Amygdala (tissue), 56 donors: ENCODE data around the gene AHCYL2.
A peak's percentile ranks its signal among the peaks of the same experiment; 100 is the strongest.
"Not testable (repeated sequence)": the region's sequence is repeated elsewhere in the genome, so short reads cannot be mapped to it uniquely, and the experiment has no call there.

Experiments
- DNase-seq, 56 donors: peaks; one replicate each; lab custom pipeline; 2025; lab: John Stamatoyannopoulos, UW

Gene AHCYL2

DNA sequence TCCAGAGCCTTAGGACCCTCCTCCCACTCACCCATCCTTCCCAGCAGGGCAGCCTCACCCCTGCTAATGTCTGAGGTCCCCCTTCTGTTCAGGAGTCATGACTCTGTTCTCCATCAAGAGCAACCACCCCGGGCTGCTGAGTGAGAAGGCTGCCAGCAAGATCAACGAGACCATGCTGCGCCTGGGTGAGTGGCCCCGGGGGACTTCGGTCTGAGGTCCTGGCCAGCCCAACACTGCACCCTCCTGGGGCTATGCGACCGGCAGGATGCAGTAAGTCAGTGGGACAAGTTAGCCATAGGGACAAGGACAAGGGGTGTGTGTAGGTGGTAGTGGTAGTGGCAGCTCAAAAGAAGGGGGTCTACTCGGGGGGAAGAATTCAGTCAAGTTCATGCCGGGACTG lies 16.2 kb upstream of the AHCYL2 start:
- no peak for DNase-seq

DNA sequence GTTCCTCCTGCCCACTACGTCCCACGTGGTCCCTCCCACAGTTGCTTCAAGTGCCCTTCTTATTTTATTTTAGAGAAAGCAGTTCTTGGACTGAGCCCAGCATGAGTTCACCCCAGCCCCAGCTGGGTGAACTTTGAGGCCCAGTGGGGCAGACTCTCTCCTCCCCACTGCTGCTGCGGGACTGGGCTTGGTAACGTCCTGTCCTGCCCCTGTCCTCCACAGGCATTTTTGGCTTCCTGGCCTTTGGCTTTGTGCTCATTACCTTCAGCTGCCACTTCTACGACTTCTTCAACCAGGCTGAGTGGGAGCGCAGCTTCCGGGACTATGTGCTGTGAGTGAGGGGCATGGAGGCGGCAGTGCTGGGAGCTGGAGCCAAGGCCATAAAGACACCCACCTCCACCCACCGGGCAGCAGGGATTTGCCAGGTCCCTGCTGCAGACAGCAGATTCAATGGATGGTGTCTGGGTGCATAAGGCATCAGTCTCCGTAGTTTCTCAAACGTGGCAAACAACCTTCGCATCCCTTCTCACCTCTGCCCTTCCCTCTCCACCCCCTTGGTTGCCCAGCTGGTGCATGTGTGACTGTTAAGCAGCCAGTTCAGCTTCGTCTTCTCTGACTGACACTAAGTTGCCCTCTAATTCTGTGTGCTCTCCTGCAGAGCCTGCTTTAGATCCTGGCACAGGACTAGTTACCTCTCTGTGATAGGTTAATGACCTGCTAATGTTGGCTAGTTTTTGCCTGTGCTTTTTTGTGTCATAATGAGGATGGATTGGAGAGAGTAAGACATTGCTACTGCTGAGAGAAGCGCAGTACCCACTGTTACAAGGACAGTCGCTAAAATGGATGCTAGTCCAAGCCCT lies 15.5 kb upstream of the AHCYL2 start:
- DNase-seq, result no peak

DNA sequence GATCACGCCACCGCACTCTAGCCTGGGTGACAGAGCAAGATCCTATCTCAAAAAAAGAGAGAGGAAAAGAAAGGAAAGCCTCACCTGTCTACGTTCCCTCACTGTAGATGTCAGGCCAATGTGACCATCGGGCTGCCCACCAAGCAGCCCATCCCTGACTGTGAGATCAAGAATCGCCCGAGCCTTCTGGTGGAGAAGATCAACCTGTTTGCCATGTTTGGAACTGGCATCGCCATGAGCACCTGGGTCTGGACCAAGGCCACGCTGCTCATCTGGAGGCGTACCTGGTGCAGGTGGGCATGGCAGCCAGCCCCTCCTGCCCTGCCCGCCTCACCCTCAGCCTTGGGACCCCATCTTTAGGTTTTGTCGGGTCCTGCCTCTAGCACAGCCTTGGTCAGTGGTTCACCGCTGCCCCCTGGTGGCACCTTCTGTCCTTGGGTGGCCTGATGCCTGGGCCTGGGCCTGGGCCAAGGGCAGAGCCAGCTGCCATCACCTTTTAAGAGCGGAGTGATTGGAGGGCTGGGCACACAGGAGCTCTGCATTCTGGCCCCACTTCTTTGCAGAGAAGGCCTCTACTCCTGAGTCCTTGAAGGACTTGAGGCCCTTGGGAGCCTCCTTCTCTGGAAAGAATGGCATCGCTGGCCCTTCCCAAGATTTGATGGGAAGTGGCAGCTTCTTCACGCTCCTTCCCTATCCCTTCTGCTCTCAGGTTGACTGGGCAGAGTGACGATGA lies 14.4 kb upstream of the AHCYL2 start:
- DNase-seq, result peak in 46 of 56 donors; percentile 5 to 81 (median 38)

DNA sequence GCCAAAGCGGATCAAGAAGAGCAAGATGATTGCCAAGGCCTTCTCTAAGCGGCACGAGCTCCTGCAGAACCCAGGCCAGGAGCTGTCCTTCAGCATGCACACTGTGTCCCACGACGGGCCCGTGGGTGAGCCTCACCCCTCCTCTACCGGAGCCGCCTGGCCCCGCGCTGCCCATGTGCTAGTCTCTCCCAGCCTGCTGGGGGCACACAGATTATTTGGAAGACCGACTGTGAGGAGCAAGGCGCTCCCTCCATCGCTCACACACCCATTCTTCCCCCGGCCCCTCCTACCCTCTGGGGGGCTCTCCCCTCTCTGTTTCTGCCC lies 13.9 kb upstream of the AHCYL2 start:
- DNase-seq, result no peak

DNA sequence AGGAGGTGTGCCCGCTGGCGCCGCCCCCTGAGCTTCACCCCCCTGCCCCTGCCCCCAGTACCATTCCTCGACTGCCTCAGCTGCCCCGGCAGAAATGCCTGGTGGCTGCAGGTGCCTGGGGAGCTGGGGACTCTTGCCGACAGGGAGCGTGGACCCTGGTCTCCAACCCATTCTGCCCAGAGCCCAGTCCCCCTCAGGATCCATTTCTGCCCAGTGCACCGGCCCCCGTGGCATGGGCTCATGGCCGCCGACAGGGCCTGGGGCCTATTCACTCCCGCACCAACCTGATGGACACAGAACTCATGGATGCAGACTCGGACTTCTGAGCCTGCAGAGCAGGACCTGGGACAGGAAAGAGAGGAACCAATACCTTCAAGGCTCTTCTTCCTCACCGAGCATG lies 12.7 kb upstream of the AHCYL2 start:
- DNase-seq, result no peak

DNA sequence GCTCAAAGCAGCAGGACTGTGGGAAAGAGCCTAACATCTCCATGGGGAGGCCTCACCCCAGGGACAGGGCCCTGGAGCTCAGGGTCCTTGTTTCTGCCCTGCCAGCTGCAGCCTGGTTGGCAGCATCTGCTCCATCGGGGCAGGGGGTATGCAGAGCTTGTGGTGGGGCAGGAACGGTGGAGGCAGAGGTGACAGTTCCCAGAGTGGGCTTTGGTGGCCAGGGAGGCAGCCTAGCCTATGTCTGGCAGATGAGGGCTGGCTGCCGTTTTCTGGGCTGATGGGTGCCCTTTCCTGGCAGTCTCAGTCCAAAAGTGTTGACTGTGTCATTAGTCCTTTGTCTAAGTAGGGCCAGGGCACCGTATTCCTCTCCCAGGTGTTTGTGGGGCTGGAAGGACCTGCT lies 12.2 kb upstream of the AHCYL2 start:
- DNase-seq, result no peak

DNA sequence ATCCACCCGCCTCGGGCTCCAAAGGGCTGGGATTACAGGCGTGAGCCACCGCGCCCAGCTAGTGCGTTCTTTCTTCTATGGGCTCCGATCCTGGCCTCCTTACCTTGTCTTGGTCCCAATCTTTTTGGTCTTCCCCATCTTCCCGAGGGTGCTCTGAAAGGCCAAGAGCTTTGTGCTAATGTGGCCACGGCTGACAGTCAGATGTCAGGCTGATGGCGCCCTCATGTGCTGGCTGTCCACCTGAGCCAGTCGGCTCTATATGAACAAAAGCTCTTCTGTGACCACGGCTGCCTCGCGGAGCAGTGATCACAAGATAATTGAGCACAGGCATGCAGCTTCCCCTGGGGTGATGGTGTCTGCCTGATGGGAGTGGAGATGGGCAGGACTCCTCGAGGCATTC lies 11.0 kb upstream of the AHCYL2 start:
- peak in 9 of 56 donors; percentile 5 to 26 (median 10) for DNase-seq

DNA sequence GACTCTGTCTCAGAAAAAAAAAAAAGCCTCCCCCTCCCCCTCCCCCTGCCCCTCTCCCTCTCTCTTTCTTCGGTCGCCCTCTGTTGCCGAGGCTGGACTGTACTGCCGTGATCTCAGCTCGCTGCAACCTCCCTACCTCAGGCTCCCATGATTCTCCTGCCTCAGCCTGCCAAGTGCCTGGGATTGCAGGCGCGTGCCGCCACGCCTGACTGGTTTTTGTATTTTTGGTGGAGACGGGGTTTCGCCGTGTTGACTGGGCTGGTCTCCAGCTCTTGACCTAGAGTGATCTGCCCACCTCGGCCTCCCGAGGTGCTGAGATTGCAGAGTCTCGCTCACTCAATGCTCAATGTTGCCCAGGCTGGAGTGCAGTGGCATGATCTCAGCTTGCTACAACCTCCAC lies 9.1 kb upstream of the AHCYL2 start:
- DNase-seq, result not testable (repeated sequence)

DNA sequence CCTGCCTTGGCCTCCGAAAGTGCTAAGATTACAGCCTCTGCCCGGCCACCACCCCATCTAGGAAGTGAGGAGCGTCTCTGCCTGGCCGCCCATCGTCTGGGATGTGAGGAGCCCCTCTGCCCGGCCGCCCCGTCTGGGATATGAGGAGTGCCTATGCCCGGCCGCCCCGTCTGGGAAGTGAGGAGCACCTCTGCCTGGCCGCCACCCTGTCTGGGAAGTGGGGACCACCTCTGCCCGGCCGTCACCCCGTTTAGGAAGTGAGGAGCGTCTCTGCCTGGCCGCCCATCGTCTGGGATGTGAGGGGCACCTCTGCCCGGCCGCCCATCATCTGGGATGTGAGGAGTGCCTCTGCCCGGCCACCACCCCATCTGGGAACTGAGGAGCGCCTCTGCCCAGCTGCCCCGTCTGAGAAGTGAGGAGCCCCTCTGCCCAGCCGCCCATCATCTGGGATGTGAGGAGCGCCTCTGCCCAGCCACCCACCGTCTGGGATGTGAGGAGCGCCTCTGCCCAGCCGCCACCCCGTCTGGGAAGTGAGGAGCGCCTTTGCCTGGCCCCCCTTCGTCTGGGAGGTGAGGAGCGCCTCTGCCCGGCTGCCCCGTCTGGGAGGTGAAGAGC lies 8.6 kb upstream of the AHCYL2 start:
- not testable (repeated sequence) for DNase-seq

DNA sequence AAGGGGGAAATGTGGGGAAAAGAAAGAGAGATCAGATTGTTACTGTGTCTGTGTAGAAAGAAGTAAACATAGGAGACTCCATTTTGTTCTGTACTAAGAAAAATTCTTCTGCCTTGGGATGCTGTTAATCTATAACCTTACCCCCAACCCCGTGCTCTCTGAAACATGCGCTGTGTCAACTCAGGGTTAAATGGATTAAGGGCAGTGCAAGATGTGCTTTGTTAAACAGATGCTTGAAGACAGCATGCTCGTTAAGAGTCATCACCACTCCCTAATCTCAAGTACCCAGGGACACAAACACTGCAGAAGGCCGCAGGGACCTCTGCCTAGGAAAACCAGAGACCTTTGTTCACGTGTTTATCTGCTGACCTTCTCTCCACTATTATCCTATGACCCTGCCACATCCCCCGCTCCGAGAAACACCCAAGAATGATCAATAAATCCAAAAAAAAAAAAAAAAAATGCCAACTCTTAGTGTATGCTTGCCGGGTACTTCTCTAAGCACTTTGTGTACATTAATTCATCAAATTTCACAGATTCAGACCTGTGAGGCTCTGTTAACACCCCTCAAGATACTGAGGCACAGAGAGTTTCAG lies 7.9 kb upstream of the AHCYL2 start:
- DNase-seq, result not testable (repeated sequence)

DNA sequence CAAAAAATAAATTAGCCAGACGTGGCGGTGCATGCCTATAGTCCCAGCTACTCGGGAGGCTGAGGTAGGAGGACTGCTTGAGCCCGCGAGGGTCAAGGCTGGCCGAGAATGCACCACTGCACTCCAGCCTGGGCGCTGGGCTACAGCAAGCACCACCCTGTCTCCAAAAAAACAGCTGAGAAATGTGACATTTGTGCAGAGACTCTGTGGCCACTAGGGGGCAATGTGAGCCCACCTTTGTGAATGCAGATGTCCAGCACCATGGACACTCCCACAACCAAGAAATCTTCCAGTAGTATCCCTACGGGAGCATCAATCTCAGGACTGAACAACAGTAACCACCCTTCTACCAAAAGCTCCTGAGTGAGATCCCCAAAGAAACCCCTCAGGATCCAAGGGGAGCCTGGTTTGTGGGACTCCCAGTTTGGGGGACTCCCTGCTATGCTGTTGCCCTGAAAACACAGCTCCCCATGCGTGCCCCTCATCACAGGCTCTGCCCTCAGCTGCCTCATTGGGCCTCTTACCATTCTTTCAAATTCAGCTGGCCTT lies 6.2 kb upstream of the AHCYL2 start:
- peak in 54 of 56 donors; percentile 10 to 94 (median 62) for DNase-seq

DNA sequence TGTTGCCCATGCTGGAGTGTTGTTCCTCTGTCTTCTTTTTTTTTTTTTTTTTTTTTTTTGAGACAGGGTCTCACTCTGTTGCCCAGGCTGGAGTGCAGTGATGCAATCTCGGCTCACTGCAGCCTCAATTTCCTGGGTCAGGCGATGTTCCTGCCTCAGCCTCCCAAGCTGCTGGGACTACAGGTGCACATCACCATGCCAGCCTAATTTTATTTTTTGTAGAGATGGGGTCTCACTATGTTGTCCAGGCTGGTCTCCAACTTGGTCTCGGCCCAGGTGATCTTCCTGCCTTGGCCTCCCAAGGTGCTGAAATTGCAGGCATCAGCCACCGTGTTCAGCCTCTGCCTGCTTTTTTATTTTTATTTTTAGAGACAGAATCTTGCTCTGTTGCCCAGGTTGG lies 5.7 kb upstream of the AHCYL2 start:
- DNase-seq, result not testable (repeated sequence)

DNA sequence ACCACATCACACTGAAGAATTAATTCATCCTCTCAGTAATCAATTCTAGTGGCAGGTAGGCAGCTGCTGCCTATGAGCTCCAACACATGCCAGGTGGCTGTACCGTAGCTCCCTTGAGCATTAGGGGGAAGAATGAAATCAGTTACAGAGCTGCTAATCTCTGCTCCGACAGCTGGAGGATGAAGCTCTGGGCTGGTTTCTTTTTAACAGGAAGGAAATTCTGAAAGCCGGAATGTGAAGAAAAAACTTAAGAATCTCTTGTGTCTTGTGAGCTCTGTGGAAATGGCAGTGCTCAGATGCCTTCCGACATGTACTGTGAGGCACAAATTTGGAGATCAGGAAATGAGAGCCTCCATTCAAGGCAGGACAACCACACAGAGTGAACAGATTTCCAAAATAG lies 2.8 kb upstream of the AHCYL2 start:
- DNase-seq, result no peak

DNA sequence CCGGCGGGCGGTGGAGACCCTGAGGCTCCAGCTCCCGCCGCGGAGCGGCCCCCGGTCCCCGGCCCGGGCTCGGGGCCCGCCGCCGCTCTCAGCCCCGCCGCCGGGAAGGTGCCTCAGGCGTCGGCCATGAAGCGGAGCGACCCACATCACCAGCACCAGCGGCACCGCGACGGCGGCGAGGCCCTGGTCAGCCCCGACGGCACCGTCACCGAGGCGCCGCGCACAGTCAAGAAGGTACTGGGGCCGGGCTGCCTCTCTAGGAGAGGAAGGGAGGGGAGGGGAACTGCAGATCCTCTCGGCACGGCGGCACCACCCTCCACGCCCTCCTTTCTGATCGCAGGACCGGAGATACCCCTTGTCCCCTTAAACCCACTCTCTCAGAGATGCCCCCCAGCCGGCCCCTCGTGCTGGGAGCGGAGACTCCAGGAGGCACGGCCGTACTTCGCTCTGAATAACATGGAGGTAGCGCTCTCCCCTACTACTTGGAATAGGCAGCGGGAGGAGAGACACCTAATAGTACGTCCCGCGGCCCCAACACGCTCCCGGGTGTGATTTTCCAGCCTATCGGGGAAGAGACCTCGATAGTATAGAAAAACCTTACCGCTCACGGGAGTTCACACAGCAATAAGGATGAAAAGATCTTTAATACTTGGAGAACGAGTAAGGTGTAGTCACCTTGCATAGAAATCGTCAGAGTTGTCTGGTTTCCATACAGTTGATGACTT lies 538 bp downstream of the AHCYL2 start:
- peak in 33 of 56 donors; percentile 17 to 77 (median 51) for DNase-seq

DNA sequence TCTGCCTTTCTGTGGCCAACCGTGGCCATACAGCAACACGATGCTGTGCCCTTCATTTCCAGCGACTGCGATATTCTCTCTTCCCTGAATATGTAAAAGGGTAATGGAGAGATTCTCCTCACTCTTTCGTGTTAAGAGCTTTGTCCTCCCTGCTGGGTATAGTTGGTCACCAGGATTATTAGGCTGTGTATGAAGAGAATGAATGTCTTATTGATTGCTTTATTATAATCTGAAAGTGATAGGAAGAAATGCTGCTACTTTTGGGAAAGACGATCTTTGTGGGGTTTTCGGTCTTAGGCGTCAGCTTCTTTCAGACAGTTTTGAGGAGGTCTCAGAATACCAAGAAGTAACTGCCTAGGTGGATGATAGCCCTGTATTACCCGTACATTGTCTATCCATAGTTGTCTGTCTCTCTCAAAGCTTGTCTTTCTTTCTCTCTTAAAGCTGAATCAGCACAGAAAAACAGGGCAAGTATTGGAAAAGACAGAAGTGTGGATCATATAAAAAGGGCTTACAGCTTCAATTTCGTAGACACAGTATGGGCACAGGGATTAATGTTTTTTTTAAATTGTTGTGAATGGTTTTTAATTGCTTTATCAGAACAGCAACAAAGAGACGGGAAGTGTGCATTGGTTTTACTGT lies 1.2 kb downstream of the AHCYL2 start:
- peak in 1 of 56 donors; percentile 37 for DNase-seq

DNA sequence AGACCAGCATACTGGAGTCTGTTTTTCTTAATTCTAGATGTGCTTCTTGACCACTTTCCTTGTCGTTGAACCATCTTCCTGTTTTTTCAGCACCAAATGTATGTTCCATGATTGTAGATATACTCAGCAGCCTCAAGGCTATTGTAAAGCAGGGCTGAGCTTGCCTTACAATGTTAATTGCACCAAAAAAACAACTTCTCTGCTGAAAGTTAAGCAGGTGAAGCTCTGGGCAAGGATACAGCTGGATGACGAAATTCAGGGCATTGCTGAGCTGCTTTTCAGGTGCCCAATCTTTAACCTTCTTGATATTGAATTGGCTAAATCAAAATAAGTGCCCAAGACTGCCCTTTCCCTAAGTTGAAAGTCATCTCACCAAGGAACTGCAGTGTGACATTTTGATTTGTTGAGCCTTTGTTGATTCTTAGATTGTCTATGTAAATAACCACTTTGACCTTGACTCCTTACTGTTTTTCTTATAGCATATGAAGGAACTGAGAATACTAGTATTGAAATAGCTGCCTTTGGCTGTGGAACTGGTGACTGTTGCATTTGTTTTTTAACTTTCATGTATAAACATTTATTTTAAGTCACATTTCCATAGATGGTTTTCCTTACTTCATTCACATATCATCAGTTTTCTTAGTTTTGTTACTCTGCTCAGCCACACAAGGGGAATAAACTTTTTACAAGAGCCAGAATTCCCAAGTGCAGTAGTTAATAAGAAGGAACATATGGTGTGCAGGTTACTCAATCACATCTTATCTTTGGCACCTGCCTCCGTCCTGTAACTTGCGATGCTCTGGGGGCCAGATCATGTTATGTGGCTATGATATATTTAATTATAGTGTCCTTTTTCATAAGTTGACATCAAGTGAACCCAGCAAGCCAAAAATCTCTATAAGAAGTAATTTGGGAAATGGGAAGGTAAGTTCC lies 3.1 kb downstream of the AHCYL2 start:
- DNase-seq, result no peak

DNA sequence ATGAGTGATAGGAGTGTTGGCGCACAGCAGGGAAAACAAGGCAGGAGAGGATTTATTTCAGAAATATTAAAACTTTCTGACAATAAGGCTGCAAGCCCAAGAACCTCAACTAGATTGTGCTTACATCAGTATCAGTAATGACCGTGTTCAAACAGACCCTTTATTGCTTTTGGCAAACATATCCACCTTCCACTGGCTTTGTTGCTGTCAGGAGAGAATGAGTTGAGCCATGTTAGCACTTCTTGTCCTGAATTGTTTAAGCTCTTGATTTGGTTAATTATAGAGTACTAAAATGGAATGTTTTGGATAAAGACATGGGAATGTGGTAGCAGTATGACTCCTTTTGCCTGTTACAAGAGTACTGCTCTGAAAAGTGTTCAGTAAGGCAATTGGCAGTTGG lies 3.8 kb downstream of the AHCYL2 start:
- no peak for DNase-seq

DNA sequence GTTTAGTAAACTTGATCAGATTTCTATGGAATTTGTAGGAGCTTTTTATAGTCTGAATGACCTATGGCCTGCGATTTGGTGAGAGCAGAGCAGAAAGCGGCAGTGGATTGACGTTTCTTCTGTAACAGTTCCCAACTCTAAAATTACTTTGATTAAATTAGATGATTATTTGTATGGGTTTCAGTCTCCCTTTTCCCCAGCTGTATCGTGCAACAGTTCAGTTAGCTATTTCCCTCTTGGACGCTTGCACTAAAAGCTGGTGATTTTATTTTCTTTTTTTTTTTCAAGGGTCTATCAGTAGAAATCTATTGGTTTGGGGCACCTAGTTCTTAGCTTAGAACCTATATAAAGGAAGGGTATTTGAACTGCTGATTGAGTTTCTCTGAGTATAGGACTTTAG lies 6.8 kb downstream of the AHCYL2 start:
- no peak for DNase-seq

DNA sequence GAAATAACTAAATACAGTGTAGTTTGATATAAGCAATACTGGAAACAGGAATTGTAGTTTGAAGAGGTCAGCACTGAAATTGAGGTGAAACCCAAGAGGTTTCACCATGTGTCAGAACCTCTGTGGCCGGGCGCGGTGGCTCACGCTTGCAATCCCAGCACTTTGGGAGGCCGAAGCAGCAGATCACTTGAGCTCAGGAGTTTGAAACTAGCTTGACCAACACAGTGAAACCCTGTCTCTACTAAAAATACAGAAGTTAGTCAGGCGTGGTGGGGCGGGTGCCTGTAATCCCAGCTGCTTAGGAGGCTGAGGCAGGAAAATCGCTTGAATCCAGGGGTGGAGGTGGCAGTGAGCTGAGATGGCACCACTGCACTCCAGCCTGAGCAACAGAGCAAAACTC lies 13.7 kb downstream of the AHCYL2 start:
- DNase-seq, result no peak
